Upper lobe of left lung (tissue), 6 donors: ENCODE results near the gene AKR1A1. TPM values are rescaled to one million over a fixed set of nuclear protein-coding genes. Genes with fewer than 3 reads are reported as not detected.

ENCODE experiments used
- ATAC-seq, 2 donors: fragments of 200-7000 bp; cut with Tn5 transposase; one replicate each; pipeline ENCODE4 v1.9.1; 2022; ENCODE audit warnings: mild to moderate bottlenecking in 2 of 2, moderate library complexity in 2 of 2; ENCODE audit not compliant: low FRiP score in 2 of 2
- DNase-seq, 2 donors: peaks; one replicate each; pipeline ENCODE4 v3.0.0-alpha.2; 2019 to 2020
- H3K27ac ChIP-seq, 4 donors: fragments of 200-600 bp; sonication (generic); one replicate each; pipeline ENCODE4 v1.5.1; 2016 to 2019
- H3K27me3 ChIP-seq, 4 donors: fragments of 200-600 bp; sonication (generic); one replicate each; pipeline ENCODE4 v1.5.1; 2017 to 2019
- H3K36me3 ChIP-seq, 4 donors: fragments of 200-600 bp; sonication (generic); one replicate each; pipeline ENCODE4 v1.5.1; 2016 to 2019
- H3K4me1 ChIP-seq, 4 donors: fragments of 200-600 bp; sonication (generic); one replicate each; pipeline ENCODE4 v1.5.1; 2018 to 2019
- H3K4me3 ChIP-seq, 4 donors: fragments of 200-600 bp; sonication (generic); one replicate each; pipeline ENCODE4 v1.5.1; 2017 to 2019; ENCODE audit warnings: mild to moderate bottlenecking in 2 of 4, moderate library complexity in 1 of 4
- H3K9me3 ChIP-seq, 4 donors: fragments of 200-600 bp; sonication (generic); one replicate each; pipeline ENCODE4 v1.5.1; 2018 to 2019
- EP300 ChIP-seq, 4 donors: sonication (generic); formaldehyde crosslinking; IDR thresholded peaks; one replicate each; pipeline ENCODE4 v1.5.1; 2017; ENCODE audit warnings: antibody characterized with exemption in 4 of 4, control low read depth in 2 of 4
- POLR2A ChIP-seq, 4 donors: fragments of 450-650 bp; IDR thresholded peaks; one replicate each; pipeline ENCODE4 v1.5.1; 2016 to 2017; ENCODE audit warnings: antibody characterized with exemption in 4 of 4, mild to moderate bottlenecking in 2 of 4
- POLR2AphosphoS5 ChIP-seq, 2 donors: sonication (generic); formaldehyde crosslinking; IDR thresholded peaks; one replicate each; pipeline ENCODE4 v1.5.1; 2017; ENCODE audit warnings: antibody characterized with exemption in 2 of 2
- WGBS, 2 donors: methylation state at CpG; one replicate each; pipeline ENCODE4 v1.1.5; 2017 to 2018; 5-methylcytosine and 5-hydroxymethylcytosine counted together
- total RNA-seq, 6 donors: library from RNA; depleted of rRNA in 4 of 6; stranded (reverse); fragments of >200 nt in 4 of 6; gene quantifications; one replicate each; pipeline versions ENCODE4 v1.1.0 to v1.2.1, GENCODE V29; 2016 to 2021
- TF ChIP-seq, protein P1 (sequence below), 6 experiments: fragments of 450-650 bp in 4 of 6; fragments of 200-600 bp in 2 of 6; sonication (generic) in 2 of 6; IDR thresholded peaks; one replicate each; pipeline ENCODE4 v1.5.1; 2016 to 2019; ENCODE audit warnings: antibody characterized with exemption in 6 of 6
- donor health status: DM: no; HTN: no; CAD: no; lungs with moderate emphysema.
- donor health status: DM: no; HTN: yes; CAD: no; lungs with severe emphysema.

The AKR1A1 gene
- total RNA-seq, 6 donors from 2014 or later = 92.1 to 210 (median 107) TPM

DNA sequence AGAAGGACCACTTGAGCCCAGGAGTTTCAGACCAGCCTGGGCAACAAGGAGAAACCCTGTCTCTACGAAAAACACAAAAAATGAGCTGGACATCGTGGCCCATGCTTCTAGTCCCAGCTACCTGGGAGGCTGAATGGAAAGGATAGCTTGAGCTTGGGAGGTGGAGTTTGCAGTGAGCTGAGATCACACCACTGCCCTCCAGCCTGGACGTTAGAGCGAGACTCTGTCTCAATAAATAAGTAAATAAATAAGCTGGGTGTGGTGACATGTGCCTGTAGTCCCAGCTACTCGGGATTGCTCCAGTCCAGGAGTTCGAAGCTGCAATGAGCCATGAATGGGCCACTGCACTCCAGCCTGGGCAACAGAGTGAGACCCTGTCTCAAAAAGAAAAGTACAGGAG is 3.6 kb downstream of the AKR1A1 start:
- no peaks in the 10 kb centered on the region for H3K9me3 ChIP-seq
- TF ChIP-seq, protein P1, sequence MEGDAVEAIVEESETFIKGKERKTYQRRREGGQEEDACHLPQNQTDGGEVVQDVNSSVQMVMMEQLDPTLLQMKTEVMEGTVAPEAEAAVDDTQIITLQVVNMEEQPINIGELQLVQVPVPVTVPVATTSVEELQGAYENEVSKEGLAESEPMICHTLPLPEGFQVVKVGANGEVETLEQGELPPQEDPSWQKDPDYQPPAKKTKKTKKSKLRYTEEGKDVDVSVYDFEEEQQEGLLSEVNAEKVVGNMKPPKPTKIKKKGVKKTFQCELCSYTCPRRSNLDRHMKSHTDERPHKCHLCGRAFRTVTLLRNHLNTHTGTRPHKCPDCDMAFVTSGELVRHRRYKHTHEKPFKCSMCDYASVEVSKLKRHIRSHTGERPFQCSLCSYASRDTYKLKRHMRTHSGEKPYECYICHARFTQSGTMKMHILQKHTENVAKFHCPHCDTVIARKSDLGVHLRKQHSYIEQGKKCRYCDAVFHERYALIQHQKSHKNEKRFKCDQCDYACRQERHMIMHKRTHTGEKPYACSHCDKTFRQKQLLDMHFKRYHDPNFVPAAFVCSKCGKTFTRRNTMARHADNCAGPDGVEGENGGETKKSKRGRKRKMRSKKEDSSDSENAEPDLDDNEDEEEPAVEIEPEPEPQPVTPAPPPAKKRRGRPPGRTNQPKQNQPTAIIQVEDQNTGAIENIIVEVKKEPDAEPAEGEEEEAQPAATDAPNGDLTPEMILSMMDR (IDR thresholded peaks at IDR 0.05) = no peak
- no peak for TF ChIP-seq EP300 (IDR thresholded peaks at IDR 0.05)
- DNase-seq (no peak), ATAC-seq (no peak)
- no peaks in the 10 kb centered on the region for H3K27me3 ChIP-seq
- 76 to 81% methylated on average over 6 of the region's 6 CpGs for WGBS, 2 donors
- no peak overlapping the region for H3K27ac ChIP-seq
- peaks cover 13 to 42% (median 22%) of the 10 kb centered on the region in 4 donors for H3K4me1 ChIP-seq
- H3K4me3 ChIP-seq = no peak overlapping the region
- peaks cover 0 to 18% (median 9%) of the 10 kb centered on the region in 4 donors for H3K36me3 ChIP-seq

DNA sequence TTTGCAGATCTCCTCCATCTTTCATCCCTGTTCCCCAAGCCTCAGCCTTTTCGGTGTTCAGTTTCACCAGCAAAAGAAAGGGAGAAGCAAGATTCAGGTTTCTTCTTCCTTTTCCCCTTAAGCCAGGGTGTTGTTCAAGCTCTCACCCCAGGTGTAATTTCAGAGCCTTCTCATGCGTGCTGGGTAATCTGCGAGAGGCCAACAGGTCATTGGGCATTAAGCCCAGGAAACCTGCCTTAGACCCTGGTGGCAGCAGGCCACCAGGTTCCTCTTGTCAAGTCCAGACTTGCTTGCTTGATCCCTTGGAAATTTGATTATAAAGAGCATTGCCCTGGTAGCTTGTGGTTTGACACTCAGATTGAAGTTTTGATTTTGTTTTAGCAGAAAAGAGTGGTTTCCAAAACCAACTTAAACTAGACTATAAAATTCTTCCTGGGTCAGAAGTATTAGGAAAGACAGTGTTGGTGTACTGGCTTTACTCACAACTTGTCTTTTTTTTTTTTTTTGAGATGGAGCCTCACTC is 6.9 kb downstream of the AKR1A1 start:
- H3K27me3 ChIP-seq = no peaks in the 10 kb centered on the region
- peak in 1 of 2 donors; percentile 29 for DNase-seq
- peaks cover under 1 to 22% (median 5%) of the 10 kb centered on the region in 4 donors for H3K4me1 ChIP-seq
- peaks cover 0 to 36% (median 19%) of the 10 kb centered on the region in 4 donors for H3K36me3 ChIP-seq
- no peak for ATAC-seq
- no peaks in the 10 kb centered on the region for H3K9me3 ChIP-seq
- no peak overlapping the region for H3K4me3 ChIP-seq
- no peak overlapping the region for H3K27ac ChIP-seq
- TF ChIP-seq EP300 (IDR thresholded peaks at IDR 0.05) (no peak), POLR2A (IDR thresholded peaks at IDR 0.05) (no peak), POLR2AphosphoS5 (IDR thresholded peaks at IDR 0.05) (no peak)
- TF ChIP-seq, protein P1 (IDR thresholded peaks at IDR 0.05) = no peak
- 57 to 58% methylated on average over 3 of the region's 3 CpGs for whole genome bisulfite sequencing, 2 donors

DNA sequence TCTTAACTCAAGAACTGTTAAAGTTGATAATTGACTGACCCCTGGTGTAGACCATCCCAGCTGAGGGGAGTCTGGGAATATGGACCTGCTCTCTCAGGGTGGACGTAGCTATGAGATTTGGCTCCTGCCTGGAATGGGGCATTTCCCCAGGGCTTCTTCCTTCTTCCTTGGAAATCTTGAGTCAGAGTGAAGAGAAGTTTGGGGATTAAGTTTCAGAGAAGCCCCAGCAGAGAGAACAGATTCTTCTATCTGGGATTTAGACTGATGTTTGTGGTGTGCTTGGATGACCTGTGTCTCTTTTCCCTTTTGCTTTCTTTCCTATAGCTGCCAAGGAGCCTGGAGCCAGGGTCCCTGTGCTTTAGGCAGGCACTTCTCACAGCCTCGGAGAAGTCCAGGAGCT is 13.2 kb downstream of the AKR1A1 start:
- TF ChIP-seq POLR2AphosphoS5 (IDR thresholded peaks at IDR 0.05) (no peak), EP300 (IDR thresholded peaks at IDR 0.05) (no peak), POLR2A (IDR thresholded peaks at IDR 0.05) (no peak)
- TF ChIP-seq, protein P1 (IDR thresholded peaks at IDR 0.05) = no peak
- Histone ChIP-seq H3K27ac (no peak overlapping the region), H3K36me3 (peaks cover under 1 to 64% (median 48%) of the 10 kb centered on the region in 4 donors), H3K4me1 (peaks cover 0 to 13% (median 8%) of the 10 kb centered on the region in 4 donors), H3K4me3 (no peak overlapping the region), H3K27me3 (no peaks in the 10 kb centered on the region), H3K9me3 (no peaks in the 10 kb centered on the region)
- no peak for ATAC-seq
- WGBS, 2 donors = 83 to 93% methylated on average over 2 of the region's 2 CpGs
- no peak for DNase-seq

DNA sequence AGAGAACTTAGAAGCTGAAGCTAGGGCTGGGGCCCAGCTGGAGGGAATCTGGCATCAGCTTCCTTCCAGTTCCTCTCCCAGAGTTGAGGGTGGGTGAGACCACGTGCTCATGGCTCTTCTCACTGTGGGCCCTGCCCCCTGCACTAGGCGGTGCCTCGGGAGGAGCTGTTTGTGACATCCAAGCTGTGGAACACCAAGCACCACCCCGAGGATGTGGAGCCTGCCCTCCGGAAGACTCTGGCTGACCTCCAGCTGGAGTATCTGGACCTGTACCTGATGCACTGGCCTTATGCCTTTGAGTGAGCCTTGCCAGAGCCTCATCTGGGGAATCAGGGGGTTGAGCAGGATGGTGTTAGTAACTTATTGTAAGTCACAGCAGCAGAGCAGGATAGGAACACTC is 16.1 kb downstream of the AKR1A1 start:
- TF ChIP-seq EP300 (IDR thresholded peaks at IDR 0.05) = no peak
- TF ChIP-seq POLR2A (IDR thresholded peaks at IDR 0.05) = no peak
- TF ChIP-seq, protein P1 (IDR thresholded peaks at IDR 0.05) = no peak
- TF ChIP-seq POLR2AphosphoS5 (IDR thresholded peaks at IDR 0.05) = peak in 1 of 2 donors; percentile 52
- 38% methylated on average over 5 of the region's 5 CpGs; no CpG with 5 or more reads in 1 of the 2 donors for WGBS, 2 donors
- DNase-seq (peak in 1 of 2 donors; percentile 41), ATAC-seq (peak; percentile 60 to 64)
- Histone ChIP-seq H3K36me3 (peaks cover 2 to 73% (median 50%) of the 10 kb centered on the region in 4 donors), H3K27ac (peak overlapping the region in 3 of 4 donors; percentile 13 to 61 (median 31)), H3K4me3 (no peak overlapping the region), H3K27me3 (no peaks in the 10 kb centered on the region), H3K4me1 (peaks cover 0 to 13% (median 10%) of the 10 kb centered on the region in 4 donors), H3K9me3 (no peaks in the 10 kb centered on the region)

DNA sequence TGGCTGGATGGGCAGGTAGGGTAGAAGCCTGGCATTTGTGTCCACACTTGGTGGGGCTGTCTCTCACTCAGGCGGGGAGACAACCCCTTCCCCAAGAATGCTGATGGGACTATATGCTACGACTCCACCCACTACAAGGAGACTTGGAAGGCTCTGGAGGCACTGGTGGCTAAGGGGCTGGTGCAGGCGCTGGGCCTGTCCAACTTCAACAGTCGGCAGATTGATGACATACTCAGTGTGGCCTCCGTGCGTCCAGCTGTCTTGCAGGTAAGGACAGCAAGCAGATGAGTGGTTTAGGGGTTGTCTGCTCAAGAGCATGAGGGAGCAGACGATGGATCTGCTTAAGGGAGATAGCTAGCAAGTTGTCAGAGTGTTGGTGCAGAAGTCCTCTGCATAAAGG is 17.3 kb downstream of the AKR1A1 start:
- TF ChIP-seq POLR2AphosphoS5 (IDR thresholded peaks at IDR 0.05) (no peak), POLR2A (IDR thresholded peaks at IDR 0.05) (no peak), EP300 (IDR thresholded peaks at IDR 0.05) (no peak)
- TF ChIP-seq, protein P1 (IDR thresholded peaks at IDR 0.05) = no peak
- no peaks in the 10 kb centered on the region for H3K9me3 ChIP-seq
- DNase-seq = no peak
- peaks cover 0 to 13% (median 10%) of the 10 kb centered on the region in 4 donors for H3K4me1 ChIP-seq
- no peak overlapping the region for H3K27ac ChIP-seq
- ATAC-seq = no peak
- peaks cover 2 to 61% (median 43%) of the 10 kb centered on the region in 4 donors for H3K36me3 ChIP-seq
- H3K4me3 ChIP-seq = no peak overlapping the region
- H3K27me3 ChIP-seq = no peaks in the 10 kb centered on the region
- WGBS, 2 donors = 89 to 98% methylated on average over 7 of the region's 7 CpGs
